ENCODE measurements around the gene CIZ1.
"Not testable (repeated sequence)": the region's sequence is repeated elsewhere in the genome, so short reads cannot be mapped to it uniquely, and the experiment has no call there.

Gene CIZ1

DNA sequence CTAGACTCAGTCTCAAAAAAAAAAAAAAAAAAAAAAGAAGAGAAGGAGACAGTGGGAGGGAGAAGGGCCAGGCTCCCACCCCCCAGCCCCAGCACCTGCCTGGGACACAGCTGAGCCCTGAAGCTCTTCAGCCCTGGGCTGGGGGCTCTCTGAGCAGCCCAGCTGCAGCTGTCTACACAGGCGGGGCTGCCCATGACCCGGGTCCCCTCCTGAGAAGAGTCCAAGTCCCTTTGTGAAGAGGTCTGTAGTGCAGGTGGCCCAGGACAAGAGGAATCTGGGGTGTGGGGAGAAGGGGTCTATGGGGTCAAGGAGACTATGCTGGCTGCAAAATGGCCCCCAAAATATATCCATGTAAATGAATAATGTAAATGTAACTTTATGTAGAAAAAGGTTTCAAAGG, 48.8 kb downstream of the CIZ1 start:
- TF ChIP-seq, protein P1, sequence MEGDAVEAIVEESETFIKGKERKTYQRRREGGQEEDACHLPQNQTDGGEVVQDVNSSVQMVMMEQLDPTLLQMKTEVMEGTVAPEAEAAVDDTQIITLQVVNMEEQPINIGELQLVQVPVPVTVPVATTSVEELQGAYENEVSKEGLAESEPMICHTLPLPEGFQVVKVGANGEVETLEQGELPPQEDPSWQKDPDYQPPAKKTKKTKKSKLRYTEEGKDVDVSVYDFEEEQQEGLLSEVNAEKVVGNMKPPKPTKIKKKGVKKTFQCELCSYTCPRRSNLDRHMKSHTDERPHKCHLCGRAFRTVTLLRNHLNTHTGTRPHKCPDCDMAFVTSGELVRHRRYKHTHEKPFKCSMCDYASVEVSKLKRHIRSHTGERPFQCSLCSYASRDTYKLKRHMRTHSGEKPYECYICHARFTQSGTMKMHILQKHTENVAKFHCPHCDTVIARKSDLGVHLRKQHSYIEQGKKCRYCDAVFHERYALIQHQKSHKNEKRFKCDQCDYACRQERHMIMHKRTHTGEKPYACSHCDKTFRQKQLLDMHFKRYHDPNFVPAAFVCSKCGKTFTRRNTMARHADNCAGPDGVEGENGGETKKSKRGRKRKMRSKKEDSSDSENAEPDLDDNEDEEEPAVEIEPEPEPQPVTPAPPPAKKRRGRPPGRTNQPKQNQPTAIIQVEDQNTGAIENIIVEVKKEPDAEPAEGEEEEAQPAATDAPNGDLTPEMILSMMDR (IDR thresholded peaks at IDR 0.05; ENCODE audit: low read depth, low read length, missing control alignments): no peak
- no peak for DNase-seq (ENCODE audit: extremely low read depth, low read depth)
- no peak overlapping the region for H3K4me3 ChIP-seq (replicated peaks; ENCODE audit: low read depth, low read length)

DNA sequence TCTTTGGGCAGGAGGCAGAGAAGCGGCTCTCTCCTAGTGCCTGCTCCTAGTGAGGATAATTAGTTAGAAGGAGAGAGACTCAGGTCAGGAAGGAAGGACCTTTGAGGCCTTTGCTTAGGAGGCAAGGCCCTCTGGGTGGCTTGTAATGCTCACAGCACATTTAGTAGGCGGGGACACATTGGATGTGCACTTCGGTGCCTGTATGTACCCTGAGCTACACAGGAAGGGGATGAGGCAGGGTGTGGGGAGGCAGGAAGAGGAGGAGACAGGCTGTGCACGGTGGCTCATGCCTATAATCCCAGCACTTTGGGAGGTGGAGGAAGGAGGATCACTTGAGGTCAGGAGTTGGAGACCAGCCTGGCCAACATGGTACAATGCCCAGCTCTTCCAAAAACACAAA, 49.3 kb downstream of the CIZ1 start:
- H3K4me3 ChIP-seq (replicated peaks; ENCODE audit: low read depth, low read length): no peak overlapping the region
- TF ChIP-seq, protein P1 (IDR thresholded peaks at IDR 0.05; ENCODE audit: low read depth, low read length, missing control alignments): no peak
- no peak for DNase-seq (ENCODE audit: extremely low read depth, low read depth)

- no peak overlapping the region for H3K4me3 ChIP-seq (replicated peaks; ENCODE audit: low read depth, low read length)
- no peak for DNase-seq (ENCODE audit: extremely low read depth, low read depth)
- TF ChIP-seq, protein P1 (IDR thresholded peaks at IDR 0.05; ENCODE audit: low read depth, low read length, missing control alignments): no peak
These were observed 49.8 kb downstream of the CIZ1 start for GRCh38 chr9:128141604-128142003.

GRCh38 chr9:128139621-128140020, 51.8 kb downstream of the CIZ1 start:
- no peak for DNase-seq (ENCODE audit: extremely low read depth, low read depth)
- no peak overlapping the region for H3K4me3 ChIP-seq (replicated peaks; ENCODE audit: low read depth, low read length)
- TF ChIP-seq, protein P1 (IDR thresholded peaks at IDR 0.05; ENCODE audit: low read depth, low read length, missing control alignments): no peak

DNA sequence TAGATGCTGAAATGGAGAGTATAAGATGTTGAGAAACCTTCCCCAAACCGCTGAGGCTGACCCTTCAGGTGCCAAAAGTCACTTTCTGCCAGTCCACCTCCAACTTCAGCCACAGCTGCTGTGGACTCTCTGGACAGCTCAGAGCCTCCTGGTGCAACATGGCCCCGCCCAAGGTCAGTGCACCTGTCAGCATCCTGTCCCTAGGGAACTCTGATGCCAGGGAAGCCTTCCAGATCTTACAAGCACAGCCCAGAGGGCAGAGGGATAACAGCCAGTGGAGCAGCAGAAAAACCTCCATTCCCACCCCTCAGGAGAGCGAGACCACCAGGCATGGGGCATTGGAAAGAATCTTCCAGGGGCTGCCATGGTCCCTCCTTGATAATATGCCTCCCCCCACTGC, 53.4 kb downstream of the CIZ1 start:
- no peak overlapping the region for H3K4me3 ChIP-seq (replicated peaks; ENCODE audit: low read depth, low read length)
- TF ChIP-seq, protein P1 (IDR thresholded peaks at IDR 0.05; ENCODE audit: low read depth, low read length, missing control alignments): no peak
- DNase-seq (ENCODE audit: extremely low read depth, low read depth): no peak

DNA sequence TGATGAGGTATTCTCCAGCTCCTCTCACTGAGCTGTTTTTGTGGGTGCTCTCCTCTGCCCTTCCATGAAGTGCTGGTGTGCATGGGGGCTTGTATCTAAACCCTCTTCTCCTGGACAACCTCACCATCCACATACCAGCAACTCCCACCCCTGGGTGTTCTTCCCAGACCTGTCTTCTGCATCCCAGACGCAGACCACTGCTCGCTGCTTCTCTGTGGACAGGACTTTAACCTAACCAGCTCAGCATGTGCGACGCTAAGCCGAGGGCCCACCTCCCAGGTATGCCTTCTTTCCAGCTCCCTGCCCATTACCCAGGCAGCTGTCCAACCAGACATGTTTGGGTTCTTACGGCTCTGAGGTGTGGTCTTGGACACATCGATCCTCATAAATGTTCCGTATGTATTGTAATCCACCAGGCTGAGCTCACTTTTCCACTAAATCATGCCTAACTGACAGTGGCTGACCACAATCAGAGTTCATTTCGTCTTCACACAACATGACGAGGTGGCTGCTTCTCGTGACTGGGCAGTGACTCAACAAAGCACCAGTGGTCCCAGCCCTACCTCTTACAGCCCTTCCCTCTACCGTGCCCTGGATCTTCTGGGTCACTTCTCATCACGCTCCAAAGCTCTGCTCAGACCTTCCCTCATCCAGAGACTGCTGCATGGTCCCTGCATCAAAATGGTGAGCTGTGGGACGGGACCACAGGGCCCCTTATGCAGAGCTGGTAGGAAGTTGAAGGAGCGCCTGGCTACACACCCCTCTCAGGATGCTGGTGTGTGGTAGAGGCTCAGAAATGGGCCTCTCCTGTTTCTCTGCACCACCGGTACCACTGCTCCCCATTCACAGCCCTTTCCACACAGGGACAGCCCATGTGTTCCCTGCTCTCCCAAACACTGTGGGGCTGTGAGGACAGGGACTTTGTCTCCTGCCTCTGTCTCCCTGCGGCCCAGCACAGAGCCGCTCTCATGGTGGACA, 54.3 kb downstream of the CIZ1 start:
- DNase-seq (ENCODE audit: extremely low read depth, low read depth): no peak
- H3K4me3 ChIP-seq (replicated peaks; ENCODE audit: low read depth, low read length): no peak overlapping the region
- TF ChIP-seq, protein P1 (IDR thresholded peaks at IDR 0.05; ENCODE audit: low read depth, low read length, missing control alignments): no peak

DNA sequence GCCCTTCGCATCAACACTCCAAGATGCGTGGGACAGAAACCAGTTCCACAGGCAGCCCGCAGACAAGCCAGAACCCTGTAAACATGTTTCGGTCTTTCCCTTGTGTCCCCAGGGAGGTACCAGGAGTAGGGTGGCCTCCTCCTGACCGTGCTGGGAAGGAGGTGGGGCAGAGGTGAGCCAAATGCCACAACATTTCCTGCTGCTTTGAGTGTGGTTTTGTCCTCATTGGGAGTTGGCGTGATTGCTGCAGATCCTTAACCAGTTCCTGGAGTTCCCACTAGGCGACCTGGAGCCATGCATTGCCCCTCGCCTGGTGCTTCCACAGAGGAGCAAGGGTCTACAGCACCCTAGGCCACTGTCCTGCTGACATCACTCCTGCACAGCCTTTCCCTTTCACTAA, 55.8 kb downstream of the CIZ1 start:
- not testable (repeated sequence) for H3K4me3 ChIP-seq (replicated peaks; ENCODE audit: low read depth, low read length); DNase-seq (ENCODE audit: extremely low read depth, low read depth)

DNA sequence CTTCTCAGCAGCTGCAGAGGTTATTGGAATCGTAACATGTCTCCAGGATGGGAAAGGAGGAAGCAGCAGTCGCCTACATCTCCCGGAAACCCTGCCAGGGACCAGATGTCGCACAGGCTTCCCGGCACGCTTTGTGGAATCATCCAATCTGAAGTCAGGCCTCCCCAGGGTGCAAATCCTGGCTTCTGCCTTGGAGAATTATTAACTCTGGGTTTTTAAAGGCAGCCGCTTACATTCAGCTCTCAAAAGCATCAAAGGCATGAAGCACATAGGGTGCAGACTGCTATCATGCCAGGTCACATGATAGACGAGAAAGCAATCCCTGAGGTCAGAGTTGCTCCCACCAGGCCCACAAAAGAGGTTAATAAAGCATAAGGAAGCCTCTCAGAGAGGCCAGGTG, 59.2 kb downstream of the CIZ1 start:
- not testable (repeated sequence) for DNase-seq (ENCODE audit: extremely low read depth, low read depth); H3K4me3 ChIP-seq (replicated peaks; ENCODE audit: low read depth, low read length)

- not testable (repeated sequence) for DNase-seq (ENCODE audit: extremely low read depth, low read depth)
These were observed 60.0 kb downstream of the CIZ1 start for GRCh38 chr9:128131346-128131745.

DNA sequence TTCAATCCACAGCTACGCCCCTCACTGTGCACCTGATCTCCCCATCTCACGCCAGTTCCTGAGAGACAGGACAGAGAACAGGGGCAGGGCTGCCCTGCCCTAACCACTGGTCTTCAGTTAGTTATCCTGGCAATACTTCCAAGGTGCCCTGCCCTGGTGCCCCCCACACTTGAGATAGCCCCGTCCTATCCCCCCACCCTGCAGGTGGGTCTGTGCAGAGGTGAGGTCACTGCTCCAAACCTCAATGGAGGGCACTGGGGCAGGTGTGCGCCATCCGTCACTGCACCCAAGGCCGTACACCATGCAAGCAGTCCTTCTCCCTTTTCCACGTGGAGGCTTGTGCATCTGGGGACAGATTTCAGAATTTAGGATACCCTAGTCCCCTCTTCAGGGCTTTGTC, 60.7 kb downstream of the CIZ1 start:
- DNase-seq (ENCODE audit: extremely low read depth, low read depth); H3K4me3 ChIP-seq (replicated peaks; ENCODE audit: low read depth, low read length): not testable (repeated sequence)

More at GRCh38 chr9:128131346-128131745, 60.0 kb downstream of the CIZ1 start:
- H3K4me3 ChIP-seq (replicated peaks; ENCODE audit: low read depth, low read length): not testable (repeated sequence)
